Activated T-cell treated with anti-CD3 and anti-CD28 coated beads, Interleukin-2, amount 50 U/mL, for 24 hours (primary cell): ENCODE measurements around the gene MYLK.
"Not testable (repeated sequence)": the region's sequence is repeated elsewhere in the genome, so short reads cannot be mapped to it uniquely, and the experiment has no call there.

Source experiments
- DNase-seq: peaks from one replicate; pipeline ENCODE4 v3.0.0-alpha.2; 2020
- H3K27ac Mint-ChIP-seq: 2 replicates; pipeline ENCODE4 v1.8.0; 2020; ENCODE audit warnings: mild to moderate bottlenecking, mixed read lengths
- H3K27me3 Mint-ChIP-seq: 2 replicates; pipeline ENCODE4 v1.8.0; 2020; ENCODE audit warnings: mixed read lengths
- H3K36me3 Mint-ChIP-seq: 2 replicates; pipeline ENCODE4 v1.8.0; 2020; ENCODE audit warnings: low read depth, mixed read lengths
- H3K4me1 Mint-ChIP-seq: 2 replicates; pipeline ENCODE4 v1.8.0; 2020; ENCODE audit warnings: low read depth, mixed read lengths
- H3K4me3 Mint-ChIP-seq: 2 replicates; pipeline ENCODE4 v1.8.0; 2020; ENCODE audit warnings: mild to moderate bottlenecking, moderate library complexity, mixed read lengths
- H3K9me3 Mint-ChIP-seq: 2 replicates; pipeline ENCODE4 v1.8.0; 2020; ENCODE audit warnings: mixed read lengths

MYLK gene

GRCh38 chr3:123705488-123706285 lies 178.4 kb downstream of the MYLK start:
- H3K4me3 Mint-ChIP-seq = no peak overlapping the region
- no peaks in the 10 kb centered on the region for H3K9me3 Mint-ChIP-seq
- no peaks in the 10 kb centered on the region for H3K4me1 Mint-ChIP-seq
- DNase-seq = no peak
- H3K27me3 Mint-ChIP-seq = peaks cover 2% of the 10 kb centered on the region
- no peaks in the 10 kb centered on the region for H3K36me3 Mint-ChIP-seq
- no peak overlapping the region for H3K27ac Mint-ChIP-seq

GRCh38 chr3:123703663-123704062 lies 180.5 kb downstream of the MYLK start:
- not testable (repeated sequence) for H3K36me3 Mint-ChIP-seq, H3K27me3 Mint-ChIP-seq, H3K4me1 Mint-ChIP-seq, H3K9me3 Mint-ChIP-seq, H3K4me3 Mint-ChIP-seq, DNase-seq, H3K27ac Mint-ChIP-seq

- Mint-ChIP-seq H3K4me3 (no peak overlapping the region), H3K36me3 (no peaks in the 10 kb centered on the region), H3K4me1 (no peaks in the 10 kb centered on the region)
Measured at GRCh38 chr3:123702720-123703119, 181.4 kb downstream of the MYLK start.

GRCh38 chr3:123702057-123702456 lies 182.1 kb downstream of the MYLK start:
- not testable (repeated sequence) for H3K4me1 Mint-ChIP-seq, H3K27ac Mint-ChIP-seq, H3K4me3 Mint-ChIP-seq, H3K36me3 Mint-ChIP-seq, H3K27me3 Mint-ChIP-seq, H3K9me3 Mint-ChIP-seq
- peak; percentile 36 for DNase-seq

More at GRCh38 chr3:123702720-123703119, 181.4 kb downstream of the MYLK start:
- peaks cover 3% of the 10 kb centered on the region for H3K27me3 Mint-ChIP-seq
- DNase-seq = no peak
- no peaks in the 10 kb centered on the region for H3K9me3 Mint-ChIP-seq
- no peak overlapping the region for H3K27ac Mint-ChIP-seq

GRCh38 chr3:123700791-123701722 lies 183.1 kb downstream of the MYLK start:
- H3K4me1 Mint-ChIP-seq = no peaks in the 10 kb centered on the region
- DNase-seq = no peak
- H3K36me3 Mint-ChIP-seq = no peaks in the 10 kb centered on the region
- H3K27ac Mint-ChIP-seq = no peak overlapping the region
- peaks cover 3% of the 10 kb centered on the region for H3K27me3 Mint-ChIP-seq
- no peak overlapping the region for H3K4me3 Mint-ChIP-seq
- no peaks in the 10 kb centered on the region for H3K9me3 Mint-ChIP-seq

GRCh38 chr3:123698813-123699212 lies 185.3 kb downstream of the MYLK start:
- Mint-ChIP-seq H3K27ac (no peak overlapping the region), H3K27me3 (peaks cover 7% of the 10 kb centered on the region), H3K9me3 (no peaks in the 10 kb centered on the region), H3K4me1 (no peaks in the 10 kb centered on the region), H3K36me3 (no peaks in the 10 kb centered on the region), H3K4me3 (no peak overlapping the region)
- DNase-seq = no peak

GRCh38 chr3:123696808-123697207 lies 187.3 kb downstream of the MYLK start:
- DNase-seq = no peak
- Mint-ChIP-seq H3K4me3 (no peak overlapping the region), H3K9me3 (no peaks in the 10 kb centered on the region), H3K4me1 (no peaks in the 10 kb centered on the region), H3K36me3 (no peaks in the 10 kb centered on the region), H3K27me3 (peaks cover 13% of the 10 kb centered on the region), H3K27ac (no peak overlapping the region)

GRCh38 chr3:123695731-123696640 lies 188.1 kb downstream of the MYLK start:
- Mint-ChIP-seq H3K4me3 (no peak overlapping the region), H3K27me3 (peaks cover 14% of the 10 kb centered on the region), H3K27ac (no peak overlapping the region), H3K9me3 (no peaks in the 10 kb centered on the region), H3K4me1 (no peaks in the 10 kb centered on the region), H3K36me3 (no peaks in the 10 kb centered on the region)
- no peak for DNase-seq

GRCh38 chr3:123695152-123695551 lies 189.0 kb downstream of the MYLK start:
- H3K9me3 Mint-ChIP-seq = no peaks in the 10 kb centered on the region
- peaks cover 13% of the 10 kb centered on the region for H3K27me3 Mint-ChIP-seq
- DNase-seq = no peak
- no peak overlapping the region for H3K27ac Mint-ChIP-seq
- H3K36me3 Mint-ChIP-seq = no peaks in the 10 kb centered on the region
- no peaks in the 10 kb centered on the region for H3K4me1 Mint-ChIP-seq
- H3K4me3 Mint-ChIP-seq = no peak overlapping the region

- H3K4me1 Mint-ChIP-seq = no peaks in the 10 kb centered on the region
- no peak overlapping the region for H3K4me3 Mint-ChIP-seq
- H3K36me3 Mint-ChIP-seq = no peaks in the 10 kb centered on the region
- peaks cover 11% of the 10 kb centered on the region for H3K27me3 Mint-ChIP-seq
- no peaks in the 10 kb centered on the region for H3K9me3 Mint-ChIP-seq
- H3K27ac Mint-ChIP-seq = no peak overlapping the region
- no peak for DNase-seq
Measured at GRCh38 chr3:123694366-123695087, 189.6 kb downstream of the MYLK start.

GRCh38 chr3:123693584-123694190 lies 190.4 kb downstream of the MYLK start:
- H3K27me3 Mint-ChIP-seq = peaks cover 11% of the 10 kb centered on the region
- DNase-seq = no peak
- H3K9me3 Mint-ChIP-seq = no peaks in the 10 kb centered on the region
- H3K4me3 Mint-ChIP-seq = no peak overlapping the region
- no peaks in the 10 kb centered on the region for H3K4me1 Mint-ChIP-seq
- no peaks in the 10 kb centered on the region for H3K36me3 Mint-ChIP-seq
- H3K27ac Mint-ChIP-seq = no peak overlapping the region

GRCh38 chr3:123692671-123693070 lies 191.5 kb downstream of the MYLK start:
- no peaks in the 10 kb centered on the region for H3K4me1 Mint-ChIP-seq

GRCh38 chr3:123692041-123692440 lies 192.1 kb downstream of the MYLK start:
- Mint-ChIP-seq H3K27ac (no peak overlapping the region), H3K4me1 (no peaks in the 10 kb centered on the region), H3K4me3 (no peak overlapping the region), H3K36me3 (no peaks in the 10 kb centered on the region), H3K9me3 (no peaks in the 10 kb centered on the region), H3K27me3 (peaks cover 11% of the 10 kb centered on the region)
- DNase-seq = no peak

More at GRCh38 chr3:123692671-123693070, 191.5 kb downstream of the MYLK start:
- Mint-ChIP-seq H3K36me3 (no peaks in the 10 kb centered on the region), H3K9me3 (no peaks in the 10 kb centered on the region), H3K27ac (no peak overlapping the region), H3K27me3 (peaks cover 11% of the 10 kb centered on the region), H3K4me3 (no peak overlapping the region)
- no peak for DNase-seq
